Renal pelvis (tissue), 4 donors: ENCODE results near the gene FUCA1. TPM values are rescaled to one million over a fixed set of nuclear protein-coding genes. Genes with fewer than 3 reads are reported as not detected.
A peak's percentile ranks its signal among the peaks of the same experiment; 100 is the strongest.
"Not testable (repeated sequence)": the region's sequence is repeated elsewhere in the genome, so short reads cannot be mapped to it uniquely, and the experiment has no call there.

Source experiments
- DNase-seq: peaks from one replicate; pipeline ENCODE4 v3.0.0-alpha.2; 2013
- polyA plus RNA-seq, 3 donors: library from polyadenylated mRNA; unstranded; fragments of 120-200 nt; gene quantifications; one replicate each; pipeline ENCODE4 v1.2.1, GENCODE V29; 2013; ENCODE audit not compliant: insufficient read length in 3 of 3

FUCA1 gene
- polyA plus RNA-seq, 3 donors, result 35.3 to 40.4 (median 40.0) TPM

DNA sequence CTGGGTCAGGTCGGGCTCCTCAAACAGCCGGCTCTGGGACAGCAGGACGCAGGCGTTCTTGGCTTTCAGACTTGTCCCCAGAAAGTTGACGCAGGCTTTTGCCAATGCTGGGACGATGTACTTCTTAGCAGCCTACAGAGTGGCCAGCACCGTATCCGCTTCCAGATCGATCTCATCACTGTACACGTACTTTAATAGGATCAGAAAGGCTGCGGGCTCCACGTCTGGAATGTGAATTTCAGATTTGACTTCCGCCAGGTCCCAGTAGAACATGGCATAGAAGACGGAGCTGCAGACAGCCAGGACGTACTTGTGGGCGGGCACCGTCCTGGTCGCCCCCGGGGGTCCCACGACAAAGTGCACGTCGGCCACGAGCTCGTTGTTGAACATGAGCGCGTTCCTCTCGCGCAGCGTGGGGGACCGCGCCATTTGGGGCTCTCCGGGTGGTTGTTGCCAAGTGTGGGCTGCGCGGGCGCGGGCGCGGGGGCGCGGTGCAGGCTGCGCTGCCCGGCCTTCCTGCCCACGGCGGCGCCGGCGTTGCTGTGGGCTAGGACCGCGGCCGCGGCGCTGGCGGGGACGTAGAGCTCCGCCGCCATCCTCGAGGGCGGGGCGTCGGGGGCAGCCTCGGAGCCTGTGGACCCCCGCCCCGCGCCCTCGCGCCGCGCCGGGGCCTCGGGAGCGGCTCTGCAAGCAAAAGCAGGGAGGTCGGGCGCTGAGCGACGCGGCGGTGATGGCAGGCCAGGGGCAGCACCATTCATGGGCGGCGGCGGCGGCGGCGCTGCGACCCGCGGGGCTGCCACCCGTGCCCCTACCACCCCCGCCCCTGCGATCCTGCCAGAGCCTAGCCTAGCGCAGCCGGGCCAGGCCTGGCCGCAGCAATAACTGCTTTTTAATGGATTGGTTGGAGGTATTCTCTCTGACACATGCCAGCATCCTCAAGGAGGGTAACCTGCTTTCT, 34.5 kb upstream of the FUCA1 start:
- no peak for DNase-seq

DNA sequence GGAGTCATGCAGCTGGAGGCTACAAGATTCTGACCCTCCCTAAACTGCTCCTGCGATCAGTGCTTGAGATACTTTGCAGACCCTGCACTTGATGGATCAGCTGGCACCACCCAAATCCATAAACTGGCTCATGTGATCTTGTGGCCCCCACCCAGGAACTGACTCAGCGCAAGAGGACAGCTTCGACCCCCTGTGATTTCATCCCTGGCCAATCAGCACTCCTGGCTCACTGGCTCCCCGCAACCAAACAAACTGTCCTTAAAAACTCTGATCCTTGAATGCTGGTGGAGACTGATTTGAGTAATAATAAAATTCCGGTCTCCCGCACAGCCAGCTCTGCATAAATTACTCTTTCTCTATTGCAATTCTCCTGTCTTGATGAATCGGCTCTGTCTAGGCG, 31.9 kb upstream of the FUCA1 start:
- DNase-seq, result not testable (repeated sequence)

DNA sequence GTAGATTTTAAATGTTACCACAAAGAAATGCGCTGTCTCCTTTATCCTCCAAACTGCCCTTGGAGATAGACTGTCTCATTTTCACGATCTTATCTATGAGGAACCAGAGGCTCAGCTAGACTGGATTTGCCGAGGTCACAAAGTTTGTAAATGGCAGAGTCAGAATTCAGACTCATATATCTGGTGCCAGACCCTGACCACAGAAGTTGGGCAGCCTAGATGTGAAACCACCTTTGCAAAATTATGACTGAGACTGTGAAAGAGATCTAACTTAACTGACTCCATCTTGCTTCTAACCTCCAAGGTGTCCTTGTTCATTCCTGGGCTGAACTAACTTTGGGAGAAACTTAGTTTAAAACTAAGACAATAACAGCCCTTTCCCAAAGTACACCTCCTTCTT, 31.0 kb upstream of the FUCA1 start:
- DNase-seq, result no peak

DNA sequence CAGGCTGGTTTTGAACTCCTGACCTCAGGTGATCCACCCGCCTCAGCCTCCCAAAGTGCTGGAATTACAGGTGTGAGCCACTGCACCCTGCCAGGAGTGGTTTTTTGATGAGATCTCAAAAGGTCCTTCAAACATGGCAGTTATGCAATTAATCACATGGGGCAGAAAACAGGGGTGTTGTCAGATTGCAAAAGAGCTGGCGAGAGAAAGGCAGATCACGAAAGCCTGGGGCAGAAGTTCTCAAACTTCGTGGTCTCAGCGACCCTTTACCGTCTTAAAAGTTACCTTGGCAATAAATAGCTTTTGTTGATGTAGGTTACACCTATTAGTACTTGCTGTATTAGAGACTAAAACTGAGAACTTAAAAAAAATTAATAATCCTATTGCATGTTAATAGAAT, 29.0 kb upstream of the FUCA1 start:
- no peak for DNase-seq

DNA sequence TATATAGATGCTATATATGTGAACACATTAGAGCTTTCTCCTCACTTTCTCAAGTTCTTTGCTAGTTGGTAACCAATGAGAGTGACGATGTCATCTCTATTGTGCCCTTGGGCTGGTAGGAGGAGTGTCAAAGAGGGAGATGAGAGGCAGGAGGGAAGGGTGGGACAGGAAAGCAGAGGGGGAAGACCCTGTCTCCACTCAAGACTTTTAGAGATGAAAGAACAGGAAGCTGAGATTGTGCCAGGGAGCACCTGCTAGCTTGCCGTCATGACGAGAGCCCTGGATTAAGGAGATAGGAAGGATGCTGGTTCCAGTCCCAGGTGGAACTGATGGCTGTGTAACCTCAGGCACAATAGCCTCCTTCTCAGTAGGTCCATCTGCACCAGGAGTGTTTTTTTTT, 28.4 kb upstream of the FUCA1 start:
- no peak for DNase-seq

DNA sequence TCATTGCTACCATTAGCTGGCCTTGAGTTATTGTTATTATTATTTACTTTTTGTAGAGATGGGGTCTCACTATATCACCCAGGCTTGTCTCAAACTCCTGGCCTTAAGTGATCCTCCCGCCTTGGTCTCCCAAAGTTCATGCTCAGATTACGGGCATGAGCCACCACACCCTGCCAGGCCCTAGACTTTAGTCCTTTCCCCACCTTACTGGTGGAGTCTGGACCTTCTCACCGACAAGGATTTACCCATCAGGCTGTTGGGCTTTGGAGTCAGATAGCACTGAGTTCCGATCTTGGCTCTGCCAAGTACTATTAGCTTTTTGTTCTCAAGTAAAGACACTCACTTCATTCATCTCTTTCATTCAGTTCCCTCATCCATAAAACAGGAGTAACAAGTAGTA, 27.9 kb upstream of the FUCA1 start:
- DNase-seq, result no peak

DNA sequence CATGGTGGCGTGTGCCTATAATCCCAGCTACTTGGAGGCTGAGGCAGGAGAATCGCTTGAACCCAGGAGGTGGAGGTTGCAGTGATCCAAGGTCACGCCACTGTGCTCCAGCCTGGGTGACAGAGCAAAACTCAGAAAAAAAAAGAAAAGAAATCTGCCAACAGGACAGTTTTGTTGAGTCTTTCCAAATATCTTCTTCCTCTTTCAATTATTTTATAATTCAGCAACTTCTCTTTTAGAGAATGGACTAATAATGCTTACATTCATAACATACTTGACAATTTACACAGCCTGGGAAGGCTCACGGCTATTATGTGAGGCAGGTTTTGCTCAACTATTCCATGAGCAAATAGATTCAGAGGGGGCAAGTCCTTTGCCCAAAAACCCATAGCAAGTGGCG, 27.0 kb upstream of the FUCA1 start:
- DNase-seq, result no peak

DNA sequence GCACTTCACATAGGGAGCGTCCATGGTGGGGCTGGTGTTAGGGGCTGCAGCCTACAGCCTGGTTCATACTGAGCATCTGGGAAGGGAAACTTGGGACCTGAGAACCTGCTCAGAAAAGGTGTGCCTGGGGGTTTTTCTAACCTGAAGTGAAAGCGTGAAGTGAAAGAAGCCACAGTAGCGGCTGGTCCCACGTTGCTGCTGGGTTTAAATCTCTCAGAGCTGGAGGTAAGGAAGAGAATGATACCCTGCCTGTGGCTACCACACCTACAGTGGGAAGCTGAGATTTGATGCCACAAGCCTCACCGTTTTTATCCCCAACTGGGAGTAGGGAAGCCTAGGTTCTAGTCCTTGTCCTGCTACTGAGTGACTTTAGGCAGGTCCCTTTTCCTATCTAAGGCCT, 21.0 kb upstream of the FUCA1 start:
- no peak for DNase-seq

DNA sequence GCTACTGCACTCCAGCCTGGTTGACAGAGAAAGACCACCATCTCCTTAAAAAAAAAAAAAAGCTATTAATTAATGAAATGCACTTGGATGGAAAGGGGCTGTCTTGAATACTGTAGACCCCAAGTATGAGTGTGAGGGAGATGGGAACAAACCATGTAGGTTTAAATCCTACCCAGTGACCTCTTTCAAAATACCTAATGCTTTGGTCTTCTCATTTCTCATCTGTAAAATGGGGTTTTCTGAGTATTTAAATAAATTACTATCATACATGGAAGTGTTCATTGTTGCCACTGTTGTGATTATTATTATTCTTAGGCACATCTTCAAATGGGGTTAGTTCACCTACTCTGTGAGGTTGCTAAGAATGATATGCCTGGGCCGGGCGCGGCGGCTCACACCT, 17.1 kb upstream of the FUCA1 start:
- no peak for DNase-seq

DNA sequence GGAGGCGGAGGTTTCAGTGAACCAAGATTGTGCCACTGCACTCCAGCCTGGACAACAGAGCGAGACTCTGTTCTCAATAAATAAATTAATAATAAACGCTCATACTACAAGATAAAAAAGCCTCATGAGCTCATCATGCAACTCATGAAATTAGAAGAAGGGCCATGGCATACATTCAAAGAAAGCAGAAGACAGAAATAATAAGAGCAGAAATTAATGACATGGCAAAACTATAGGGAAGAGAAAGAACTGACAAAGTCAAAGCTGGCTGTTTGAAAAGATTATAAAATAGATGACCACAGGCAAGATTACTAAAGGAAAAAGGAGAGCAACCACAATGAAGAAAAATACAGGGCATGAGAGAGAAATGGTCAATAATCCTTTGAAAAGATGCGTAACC, 14.7 kb upstream of the FUCA1 start:
- no peak for DNase-seq

DNA sequence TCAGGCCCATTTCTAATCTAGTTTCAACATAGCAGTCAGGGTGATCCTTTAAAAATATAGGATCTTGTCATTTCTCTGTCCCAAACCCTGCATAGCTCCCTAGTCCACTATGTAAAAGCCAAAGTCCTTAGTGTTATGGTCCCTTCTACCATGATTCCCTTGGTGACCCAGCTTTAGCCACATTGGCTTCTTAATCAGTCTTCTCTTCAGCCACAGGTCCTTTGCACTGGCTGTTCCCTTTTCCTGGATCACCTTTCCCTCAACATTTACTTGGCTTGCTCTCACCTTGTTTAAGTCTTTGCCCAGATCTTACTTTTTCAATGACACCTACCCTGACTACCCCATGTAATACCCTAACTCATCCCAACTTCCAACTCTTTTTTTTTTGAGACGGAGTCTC, 11.7 kb upstream of the FUCA1 start:
- no peak for DNase-seq

DNA sequence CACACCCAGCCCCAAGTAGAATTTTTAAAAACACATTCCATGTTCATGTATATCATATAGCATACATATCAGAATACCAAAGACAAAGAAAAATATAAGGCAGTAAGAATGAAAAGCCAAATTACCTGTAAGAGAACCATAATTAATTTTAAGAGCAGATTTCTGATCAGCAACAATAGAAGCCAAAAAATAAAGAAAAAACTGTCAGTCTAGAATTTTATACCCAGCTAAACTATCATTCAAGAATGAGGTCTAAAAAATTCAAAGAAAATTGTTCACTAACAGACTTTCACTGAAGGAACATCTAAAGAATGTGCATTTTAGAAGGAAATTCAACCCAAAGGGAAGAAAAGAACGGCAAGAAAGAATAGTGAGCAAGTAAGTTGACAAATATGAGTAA, 10.6 kb upstream of the FUCA1 start:
- no peak for DNase-seq

DNA sequence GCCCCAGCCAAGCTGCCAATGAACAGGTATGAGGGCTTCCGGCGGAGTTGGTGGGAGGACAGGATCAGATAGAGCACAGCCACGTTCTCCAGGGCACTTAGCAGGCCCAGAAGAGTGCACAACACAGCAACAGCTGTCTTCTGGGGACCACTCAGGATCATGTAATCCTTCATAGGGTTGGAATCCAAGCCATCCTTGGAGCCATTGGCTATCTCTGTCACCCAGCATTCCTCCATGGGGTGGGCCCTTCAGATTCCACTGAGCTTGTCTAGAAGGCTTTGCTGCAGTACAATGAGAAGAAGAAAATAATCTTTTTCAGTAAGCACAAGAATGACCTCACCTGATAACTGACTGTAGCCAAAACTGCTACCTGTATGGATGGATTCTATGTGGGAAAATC, 7.3 kb upstream of the FUCA1 start:
- DNase-seq, result no peak

DNA sequence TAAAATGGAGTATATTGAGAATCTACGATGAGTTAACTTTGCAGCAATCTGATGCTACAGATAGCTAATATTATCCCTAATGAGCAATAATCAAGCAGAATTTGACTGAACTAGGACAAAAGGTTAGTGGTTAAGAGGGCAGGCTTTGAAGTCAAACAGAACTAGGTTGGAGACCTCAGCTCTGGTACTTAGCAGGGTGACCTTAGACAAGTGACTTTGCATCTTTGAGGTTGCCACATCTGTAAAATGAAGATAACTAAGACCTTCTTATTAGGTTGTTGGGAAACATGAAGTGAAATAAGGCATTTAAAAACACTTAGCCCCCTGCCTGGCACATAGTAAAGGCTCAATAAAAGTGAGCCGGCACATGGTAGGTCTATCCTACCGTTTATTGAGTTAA, 4.3 kb upstream of the FUCA1 start:
- no peak for DNase-seq

DNA sequence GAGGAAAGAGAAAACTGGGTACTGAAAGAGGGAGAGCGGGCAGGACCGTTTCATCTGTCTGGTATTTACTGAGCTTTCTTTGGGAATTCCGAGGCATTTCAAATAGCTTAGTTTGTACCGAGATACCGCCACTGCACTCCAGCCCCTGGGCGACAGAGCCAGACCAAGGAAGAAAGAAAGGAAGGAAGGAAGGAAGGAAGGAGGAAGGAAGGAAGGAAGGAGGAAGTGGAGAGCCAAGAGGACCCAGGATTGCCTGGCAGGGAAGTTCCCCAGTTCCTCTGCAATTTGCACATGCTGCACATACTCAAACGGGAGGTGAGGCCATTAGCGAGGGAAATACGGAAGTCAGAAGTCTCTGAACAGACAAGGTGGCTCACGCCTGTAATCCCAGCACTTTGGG, 961 bp upstream of the FUCA1 start:
- DNase-seq, result no peak

DNA sequence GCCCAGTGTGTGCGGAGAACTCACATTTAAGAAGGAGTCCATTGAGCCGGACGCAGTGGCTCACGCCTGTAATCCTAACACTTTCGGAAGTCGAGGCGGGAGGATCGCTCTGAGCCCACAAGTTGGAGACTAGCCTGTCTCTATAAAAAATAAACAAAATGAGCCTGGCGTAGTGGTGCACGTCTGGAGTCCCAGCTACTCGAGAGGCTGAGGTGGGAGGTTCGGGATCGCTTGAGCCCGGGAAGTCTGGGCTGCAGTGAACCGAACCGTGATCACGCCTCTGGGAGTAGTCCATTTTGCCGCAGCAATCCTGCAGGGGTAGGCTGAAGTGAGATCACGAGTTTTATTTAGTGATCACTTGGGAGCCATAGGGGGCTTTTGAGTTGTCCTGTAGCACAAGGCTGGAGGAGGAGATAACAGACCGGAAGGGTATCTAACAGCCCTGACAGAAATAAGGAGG, 497 bp upstream of the FUCA1 start:
- peak; percentile 21 for DNase-seq

DNA sequence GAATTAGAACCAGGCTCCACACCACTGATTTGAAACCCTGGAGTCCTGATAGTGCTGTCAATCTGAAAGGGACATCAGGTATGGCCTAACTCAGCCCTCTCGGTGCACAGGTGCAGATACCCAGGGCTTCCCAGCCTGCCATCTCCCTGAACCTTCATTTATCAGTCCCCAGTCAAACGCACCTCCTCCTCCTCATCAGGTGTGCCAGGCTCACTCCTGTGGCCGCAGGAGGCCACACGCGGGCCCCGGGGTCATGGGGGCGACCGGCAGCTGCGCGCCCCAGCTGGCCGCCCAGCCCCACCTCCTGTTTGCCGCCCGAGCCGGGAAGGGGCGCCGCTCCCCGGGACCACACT, 572 bp downstream of the FUCA1 start:
- DNase-seq, result no peak

DNA sequence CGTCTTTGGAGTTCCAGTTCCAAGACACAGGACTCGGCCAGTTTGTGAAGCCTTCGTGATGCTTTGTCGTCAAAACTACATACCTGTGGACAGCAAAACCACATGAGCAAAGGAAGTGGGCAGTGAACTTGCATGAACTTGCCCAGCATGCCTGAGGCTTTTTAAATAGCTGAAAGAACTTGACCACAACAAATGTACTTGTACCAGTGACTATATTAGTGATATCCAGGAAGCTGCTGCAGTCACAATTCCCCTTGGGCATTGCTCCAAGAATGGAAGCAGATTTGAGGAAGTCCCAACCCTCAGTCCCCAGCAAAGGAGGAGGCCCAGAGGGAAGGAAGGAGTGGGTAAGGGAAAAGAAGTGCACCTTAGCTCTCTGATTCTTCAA, 2.6 kb downstream of the FUCA1 start:
- peak; percentile 4 for DNase-seq

DNA sequence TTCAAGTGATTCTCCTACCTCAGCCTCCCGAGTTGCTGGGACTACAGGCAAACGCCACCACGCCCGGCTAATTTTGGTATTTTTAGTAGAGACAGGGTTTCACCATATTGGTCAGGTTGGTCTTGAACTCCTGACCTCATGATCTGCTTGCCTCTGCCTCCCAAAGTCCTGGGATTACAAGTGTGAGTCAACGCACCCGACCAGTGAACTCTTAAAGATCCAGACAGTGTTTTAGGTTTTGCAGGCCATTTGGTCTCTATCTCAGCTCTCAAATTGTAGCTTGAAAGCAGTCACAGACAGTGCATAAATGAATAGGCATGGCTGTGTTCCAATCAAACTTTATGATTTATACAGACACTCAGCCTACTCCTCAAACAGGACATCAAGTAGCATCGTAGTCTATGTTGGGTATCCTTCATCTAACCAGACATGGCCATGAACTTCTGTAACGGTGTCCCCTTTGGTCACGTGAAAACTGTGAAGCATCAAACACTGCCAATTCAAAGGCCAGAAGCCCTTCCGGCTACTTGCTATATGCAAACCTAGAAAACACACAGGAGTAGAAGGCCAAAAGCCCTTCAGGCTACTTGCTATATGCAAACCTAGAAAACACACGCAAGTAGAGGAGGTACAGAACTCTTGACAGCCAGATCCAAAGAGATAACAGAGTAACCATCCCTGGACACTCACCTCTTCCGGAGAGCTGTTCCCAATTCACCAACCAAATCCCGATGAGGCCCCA, 3.1 kb downstream of the FUCA1 start:
- DNase-seq, result no peak

DNA sequence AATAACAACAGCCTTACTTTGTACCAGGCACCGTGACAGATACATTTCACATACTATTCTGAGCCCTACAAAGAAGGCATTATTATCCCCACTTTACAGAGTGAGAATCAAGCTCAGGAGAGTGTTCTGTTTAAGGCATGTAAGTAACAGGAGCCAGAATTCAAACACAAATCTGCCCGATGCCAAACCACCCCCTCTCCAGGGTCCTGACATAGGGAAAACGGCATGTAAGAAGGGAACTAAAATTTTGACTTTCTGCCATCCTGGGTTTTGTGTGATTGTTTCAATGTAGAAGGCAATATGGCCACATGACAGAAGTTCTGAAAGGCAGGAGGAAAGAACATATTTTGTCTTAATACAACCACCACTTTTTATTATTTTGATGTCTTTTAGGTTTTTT, 5.5 kb downstream of the FUCA1 start:
- no peak for DNase-seq

DNA sequence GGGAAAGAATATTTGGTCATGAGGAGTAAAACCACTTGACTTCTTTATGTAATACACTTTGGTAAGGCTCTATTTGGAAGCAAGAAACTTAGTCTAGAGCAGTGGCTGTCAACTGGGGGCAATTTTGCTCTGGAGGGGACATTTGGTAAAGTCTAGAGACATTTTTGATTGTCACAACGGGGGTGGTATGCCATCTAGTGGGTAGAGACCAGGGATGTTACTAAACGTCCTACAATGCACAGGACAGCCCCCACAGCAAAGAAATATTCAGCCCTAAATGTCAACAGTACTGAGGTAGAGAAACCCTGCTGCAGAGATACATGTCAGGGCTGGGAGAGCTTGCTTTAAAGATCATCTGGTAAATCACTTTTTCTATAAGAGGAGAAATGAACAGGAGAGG, 13.5 kb downstream of the FUCA1 start:
- no peak for DNase-seq

DNA sequence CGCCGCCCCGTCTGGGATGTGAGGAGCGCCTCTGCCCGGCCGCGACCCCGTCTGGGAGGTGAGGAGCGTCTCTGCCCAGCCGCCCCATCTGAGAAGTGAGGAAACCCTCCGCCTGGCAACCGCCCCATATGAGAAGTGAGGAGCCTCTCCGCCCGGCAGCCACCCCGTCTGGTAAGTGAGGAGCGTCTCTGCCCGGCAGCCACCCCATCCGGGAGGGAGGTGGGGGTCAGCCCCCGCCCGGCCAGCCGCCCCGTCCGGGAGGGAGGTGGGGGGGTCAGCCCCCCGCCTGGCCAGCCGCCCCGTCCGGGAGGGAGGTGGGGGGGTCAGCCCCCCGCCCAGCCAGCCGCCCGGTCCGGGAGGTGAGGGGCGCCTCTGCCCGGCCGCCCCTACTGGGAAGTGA, 15.0 kb downstream of the FUCA1 start:
- DNase-seq, result not testable (repeated sequence)

DNA sequence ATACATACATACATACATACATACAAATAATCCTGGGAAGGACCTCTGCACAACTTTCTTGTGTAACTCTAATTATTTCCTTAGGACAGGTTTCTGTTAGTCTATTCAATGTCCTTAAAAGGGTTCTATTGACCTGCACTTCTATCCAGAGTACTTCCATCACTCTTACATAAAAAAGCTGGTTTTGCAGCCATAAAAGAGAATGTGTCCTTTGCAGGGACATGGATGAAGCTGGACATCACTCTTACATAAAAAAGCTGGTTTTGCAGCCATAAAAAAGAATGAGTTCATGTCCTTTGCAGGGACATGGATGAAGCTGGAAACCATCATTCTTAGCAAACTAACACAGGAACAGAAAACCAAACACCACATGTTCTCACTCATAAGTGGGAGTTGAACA, 16.7 kb downstream of the FUCA1 start:
- not testable (repeated sequence) for DNase-seq
